Tibial nerve (tissue), 4 donors: ENCODE results near the gene ZNF507. TPM values are rescaled to one million over a fixed set of nuclear protein-coding genes. Genes with fewer than 3 reads are reported as not detected.

Experiments
- DNase-seq, 2 donors: peaks; one replicate each; pipeline ENCODE4 v3.0.0-alpha.2; 2019; ENCODE audit warnings: low spot score in 2 of 2
- H3K27ac ChIP-seq, 4 donors: fragments of 200-600 bp; sonication (generic) in 3 of 4; one replicate each; pipeline ENCODE4 v1.5.1; 2017 to 2019; ENCODE audit warnings: mild to moderate bottlenecking in 1 of 4
- H3K27me3 ChIP-seq, 2 donors: fragments of 200-600 bp; sonication (generic) in 1 of 2; one replicate each; pipeline versions ENCODE4 v1.5.1 to v1.6.0; 2017 to 2019
- H3K36me3 ChIP-seq, 3 donors: fragments of 200-600 bp; sonication (generic); one replicate each; pipeline ENCODE4 v1.5.1; 2018 to 2019
- H3K4me1 ChIP-seq, 4 donors: fragments of 200-600 bp; sonication (generic) in 3 of 4; one replicate each; pipeline ENCODE4 v1.5.1; 2017 to 2019
- H3K4me3 ChIP-seq, 4 donors: fragments of 200-600 bp; sonication (generic) in 3 of 4; one replicate each; pipeline ENCODE4 v1.5.1; 2017 to 2019; ENCODE audit warnings: mild to moderate bottlenecking in 1 of 4, moderate library complexity in 1 of 4
- H3K9me3 ChIP-seq, 4 donors: fragments of 200-600 bp; sonication (generic) in 3 of 4; one replicate each; pipeline ENCODE4 v1.5.1; 2017 to 2019
- EP300 ChIP-seq, 2 donors: sonication (generic); formaldehyde crosslinking; IDR thresholded peaks; one replicate each; pipeline ENCODE4 v1.6.1; 2017; ENCODE audit warnings: antibody characterized with exemption in 2 of 2, mild to moderate bottlenecking in 1 of 2
- POLR2A ChIP-seq, 2 donors: fragments of 450-650 bp; IDR thresholded peaks; one replicate each; pipeline ENCODE4 v1.6.1; 2017; ENCODE audit warnings: antibody characterized with exemption in 2 of 2, mild to moderate bottlenecking in 2 of 2, moderate library complexity in 2 of 2
- WGBS, 2 donors: methylation state at CpG; one replicate each; pipeline ENCODE4 v1.1.5; 2018; 5-methylcytosine and 5-hydroxymethylcytosine counted together
- total RNA-seq, 4 donors: library from RNA; depleted of rRNA; stranded (reverse); fragments of >200 nt; gene quantifications; one replicate each; pipeline ENCODE4 v1.1.0, GENCODE V29; 2016
- TF ChIP-seq, protein P1 (sequence below), 5 experiments: fragments of 200-600 bp in 3 of 5; fragments of 450-650 bp in 2 of 5; sonication (generic) in 3 of 5; IDR thresholded peaks; one replicate each; pipeline ENCODE4 v1.5.1; 2016 to 2019; ENCODE audit warnings: antibody characterized with exemption in 5 of 5, mild to moderate bottlenecking in 3 of 5, moderate library complexity in 2 of 5

ZNF507 gene
- total RNA-seq, 4 donors from 2014 or later: 28.5 to 35.7 (median 32.1) TPM

DNA sequence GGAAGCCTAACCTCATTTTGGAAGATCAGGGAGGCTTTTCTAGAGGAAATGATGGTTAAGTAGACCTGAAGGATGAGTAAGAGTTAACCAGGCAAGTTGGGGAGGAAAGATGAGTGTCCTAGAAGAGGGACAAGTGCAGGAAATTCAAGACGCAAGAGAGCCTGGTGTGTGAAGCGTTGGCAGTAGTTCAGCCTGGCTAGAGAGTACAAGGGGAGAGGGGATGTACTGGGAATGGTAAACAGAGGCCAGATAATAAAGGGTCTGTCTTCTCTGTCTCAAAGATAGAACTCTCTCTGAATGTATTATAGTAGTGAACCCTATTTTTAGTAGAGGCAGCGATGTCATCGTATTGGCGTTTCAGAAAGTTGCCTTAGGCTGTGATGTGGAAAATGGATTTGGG, 69.8 kb downstream of the ZNF507 start:
- H3K27me3 ChIP-seq: no peaks in the 10 kb centered on the region
- no peaks in the 10 kb centered on the region for H3K4me1 ChIP-seq
- no peaks in the 10 kb centered on the region for H3K9me3 ChIP-seq
- WGBS, 2 donors: 48 to 61% methylated on average over 5 of the region's 5 CpGs
- no peak for DNase-seq
- TF ChIP-seq POLR2A (IDR thresholded peaks at IDR 0.05) (no peak), EP300 (IDR thresholded peaks at IDR 0.05) (no peak)
- TF ChIP-seq, protein P1, sequence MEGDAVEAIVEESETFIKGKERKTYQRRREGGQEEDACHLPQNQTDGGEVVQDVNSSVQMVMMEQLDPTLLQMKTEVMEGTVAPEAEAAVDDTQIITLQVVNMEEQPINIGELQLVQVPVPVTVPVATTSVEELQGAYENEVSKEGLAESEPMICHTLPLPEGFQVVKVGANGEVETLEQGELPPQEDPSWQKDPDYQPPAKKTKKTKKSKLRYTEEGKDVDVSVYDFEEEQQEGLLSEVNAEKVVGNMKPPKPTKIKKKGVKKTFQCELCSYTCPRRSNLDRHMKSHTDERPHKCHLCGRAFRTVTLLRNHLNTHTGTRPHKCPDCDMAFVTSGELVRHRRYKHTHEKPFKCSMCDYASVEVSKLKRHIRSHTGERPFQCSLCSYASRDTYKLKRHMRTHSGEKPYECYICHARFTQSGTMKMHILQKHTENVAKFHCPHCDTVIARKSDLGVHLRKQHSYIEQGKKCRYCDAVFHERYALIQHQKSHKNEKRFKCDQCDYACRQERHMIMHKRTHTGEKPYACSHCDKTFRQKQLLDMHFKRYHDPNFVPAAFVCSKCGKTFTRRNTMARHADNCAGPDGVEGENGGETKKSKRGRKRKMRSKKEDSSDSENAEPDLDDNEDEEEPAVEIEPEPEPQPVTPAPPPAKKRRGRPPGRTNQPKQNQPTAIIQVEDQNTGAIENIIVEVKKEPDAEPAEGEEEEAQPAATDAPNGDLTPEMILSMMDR (IDR thresholded peaks at IDR 0.05): no peak
- no peak overlapping the region for H3K4me3 ChIP-seq
- H3K36me3 ChIP-seq: peaks cover 0 to 72% (median 5%) of the 10 kb centered on the region in 3 donors
- no peak overlapping the region for H3K27ac ChIP-seq

DNA sequence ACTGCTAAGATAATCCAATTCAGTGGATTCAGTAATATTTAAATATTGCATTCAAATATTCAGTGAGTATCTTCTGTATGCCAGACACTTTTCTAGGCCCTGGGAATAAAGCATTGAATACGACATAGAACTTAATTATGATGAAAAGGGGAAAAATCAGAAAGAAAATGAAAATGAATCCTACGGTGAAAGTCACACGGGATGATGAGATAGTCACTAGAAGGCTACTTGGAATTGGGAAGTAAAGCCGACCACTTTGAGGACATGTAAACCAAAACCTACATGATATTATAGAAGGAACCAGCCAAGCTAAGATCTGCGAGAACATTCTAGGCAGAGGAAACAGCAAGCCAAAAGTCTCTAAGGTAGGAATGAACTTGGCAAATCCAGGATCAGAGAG, 70.3 kb downstream of the ZNF507 start:
- H3K27me3 ChIP-seq: no peaks in the 10 kb centered on the region
- no peak for DNase-seq
- H3K27ac ChIP-seq: no peak overlapping the region
- H3K4me3 ChIP-seq: no peak overlapping the region
- H3K36me3 ChIP-seq: peaks cover 0 to 69% (median 5%) of the 10 kb centered on the region in 3 donors
- no peaks in the 10 kb centered on the region for H3K9me3 ChIP-seq
- no peak for TF ChIP-seq EP300 (IDR thresholded peaks at IDR 0.05)
- TF ChIP-seq POLR2A (IDR thresholded peaks at IDR 0.05): no peak
- 77 to 84% methylated on average over 5 of the region's 5 CpGs for WGBS, 2 donors
- H3K4me1 ChIP-seq: no peaks in the 10 kb centered on the region

- Histone ChIP-seq H3K27me3 (no peaks in the 10 kb centered on the region), H3K27ac (no peak overlapping the region), H3K4me1 (no peaks in the 10 kb centered on the region), H3K36me3 (peaks cover 0 to 61% (median 5%) of the 10 kb centered on the region in 3 donors), H3K4me3 (no peak overlapping the region), H3K9me3 (no peaks in the 10 kb centered on the region)
- TF ChIP-seq, protein P1 (IDR thresholded peaks at IDR 0.05): no peak
- TF ChIP-seq EP300 (IDR thresholded peaks at IDR 0.05) (no peak), POLR2A (IDR thresholded peaks at IDR 0.05) (no peak)
- 93% methylated on average over 8 of the region's 8 CpGs for WGBS, 2 donors
- DNase-seq: no peak
Measured at GRCh38 chr19:32416749-32417456, 71.5 kb downstream of the ZNF507 start.

- H3K4me3 ChIP-seq: no peak overlapping the region
- 74 to 84% methylated on average over 3 of the region's 3 CpGs for WGBS, 2 donors
- H3K9me3 ChIP-seq: no peaks in the 10 kb centered on the region
- H3K27ac ChIP-seq: no peak overlapping the region
- no peaks in the 10 kb centered on the region for H3K4me1 ChIP-seq
- no peak for DNase-seq
- H3K36me3 ChIP-seq: peaks cover 0 to 54% (median 0%) of the 10 kb centered on the region in 3 donors
- TF ChIP-seq, protein P1 (IDR thresholded peaks at IDR 0.05): no peak
- no peak for TF ChIP-seq POLR2A (IDR thresholded peaks at IDR 0.05)
- TF ChIP-seq EP300 (IDR thresholded peaks at IDR 0.05): no peak
- H3K27me3 ChIP-seq: no peaks in the 10 kb centered on the region
Measured at GRCh38 chr19:32418155-32418554, 72.7 kb downstream of the ZNF507 start.

GRCh38 chr19:32421589-32422361, 76.4 kb downstream of the ZNF507 start:
- no peaks in the 10 kb centered on the region for H3K9me3 ChIP-seq
- no peak overlapping the region for H3K4me3 ChIP-seq
- no peak overlapping the region for H3K27ac ChIP-seq
- 70 to 83% methylated on average over 7 of the region's 7 CpGs for WGBS, 2 donors
- DNase-seq: no peak
- TF ChIP-seq, protein P1 (IDR thresholded peaks at IDR 0.05): no peak
- peak in 1 of 2 donors; percentile 25 for TF ChIP-seq EP300 (IDR thresholded peaks at IDR 0.05)
- no peaks in the 10 kb centered on the region for H3K4me1 ChIP-seq
- H3K27me3 ChIP-seq: no peaks in the 10 kb centered on the region
- H3K36me3 ChIP-seq: peaks cover 0 to 33% (median 0%) of the 10 kb centered on the region in 3 donors
